Endometrial microvascular endothelial cells (primary cell): ENCODE results near the gene HSP90AA1. TPM values are rescaled to one million over a fixed set of nuclear protein-coding genes. Genes with fewer than 3 reads are reported as not detected.

Experiments used
- in situ Hi-C: cut with HindIII; loops from 2 replicates; pipeline ENCODE4 v1.10.0; 2017; ENCODE audit warnings: low sequenced_read_pairs, low pct_unique_long_range_greater_than_20kb; ENCODE audit errors: inconsistent ontology term
- total RNA-seq: library from RNA; depleted of rRNA; stranded (reverse); fragments of >200 nt; gene quantifications from one replicate; pipeline ENCODE4 v1.2.3, GENCODE V29; 2015; ENCODE audit errors: inconsistent ontology term

HSP90AA1 gene
- total RNA-seq, 1 donor from 2014 or later: 1,533 TPM

DNA sequence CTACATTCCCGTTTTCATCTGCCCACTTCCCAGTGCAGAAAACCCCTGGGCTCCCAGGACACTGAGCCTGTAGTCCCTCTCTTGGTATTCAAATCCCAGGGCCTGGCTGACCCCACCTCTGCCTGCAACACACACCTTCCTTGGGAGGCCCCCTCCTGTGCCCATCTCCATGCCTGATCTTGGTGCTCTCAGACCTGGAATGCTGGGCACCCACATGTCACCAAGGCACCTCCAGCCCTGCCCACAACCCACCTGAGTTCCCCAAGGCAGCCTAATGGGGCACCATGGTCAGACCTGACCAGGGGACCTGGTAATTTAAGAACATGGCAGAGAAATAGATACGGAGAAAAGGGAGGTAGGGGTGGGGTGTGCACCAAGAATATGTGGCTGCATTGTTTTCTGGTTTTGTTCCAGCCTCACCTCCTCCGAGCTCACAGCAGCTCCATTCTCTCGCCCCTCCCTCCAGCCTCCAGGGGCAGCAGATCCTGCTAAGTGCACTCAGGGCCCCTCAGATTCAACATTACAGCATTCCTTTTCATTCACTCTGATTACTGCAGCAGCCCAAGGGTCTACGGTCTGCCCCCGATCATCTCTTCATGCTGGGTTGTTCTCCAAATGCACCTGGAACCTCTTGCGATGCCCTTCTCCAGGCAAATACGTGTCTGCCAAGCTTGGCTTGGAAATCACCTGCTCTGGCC is 9.2 kb upstream of the HSP90AA1 start:
- in situ Hi-C loops: loop anchor here (10.0 to 25.0 kb wide), 2 partner anchors 121 to 216 kb away; partner anchors contain the start of genes MOK and ZNF839

DNA sequence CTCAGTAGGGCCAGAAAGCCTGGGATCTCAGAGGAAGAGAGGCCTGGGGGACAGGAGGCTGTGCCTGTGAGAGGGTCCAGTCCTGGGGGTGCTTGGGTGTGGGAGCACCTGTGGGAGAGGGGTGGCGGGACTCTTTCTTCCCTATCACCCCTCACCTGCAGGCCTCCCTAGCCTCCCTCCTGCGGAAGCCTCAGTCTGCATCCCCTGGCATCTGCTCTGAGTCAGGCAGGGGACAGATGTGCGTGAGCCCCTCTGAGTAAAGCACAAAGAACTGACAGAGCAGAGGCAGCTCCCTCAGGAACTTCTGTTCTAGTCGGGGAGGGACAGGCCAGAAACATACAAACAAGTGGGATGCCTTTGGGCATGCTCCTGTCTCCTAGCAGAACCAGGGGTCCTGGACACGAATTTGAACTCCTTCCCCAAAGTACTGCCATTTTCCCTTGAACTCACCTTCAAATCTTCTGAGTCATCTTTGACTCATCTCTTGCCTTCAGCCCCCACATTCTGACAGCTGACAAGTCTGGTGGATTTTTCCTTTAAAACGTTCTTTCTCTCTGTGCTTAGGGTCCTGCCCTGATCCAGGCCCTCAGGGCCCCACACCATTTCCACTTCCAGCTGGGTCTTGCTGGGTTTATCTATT is 8.5 kb upstream of the HSP90AA1 start:
- in situ Hi-C loops: loop anchor here (10.0 to 25.0 kb wide), 2 partner anchors 121 to 217 kb away; partner anchors contain the start of genes MOK and ZNF839

DNA sequence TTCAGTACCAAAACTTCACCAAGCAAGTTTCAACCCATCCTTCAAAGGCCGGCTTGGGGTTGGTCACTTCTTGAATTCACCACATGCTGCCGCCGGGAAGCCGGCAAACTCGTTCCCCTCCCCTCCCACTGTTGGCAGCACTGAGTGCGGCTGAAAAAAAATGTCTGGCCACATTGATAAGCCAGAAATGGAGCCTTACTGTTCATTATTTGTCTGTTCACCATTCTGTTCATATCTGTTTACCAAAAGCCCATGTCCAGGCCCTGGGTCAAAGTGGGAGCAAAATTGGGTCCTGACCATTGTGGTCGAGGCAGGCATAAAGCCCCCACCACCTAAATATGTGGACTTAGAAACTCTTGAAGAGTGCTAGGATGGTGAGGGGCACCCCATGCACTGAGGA is 7.3 kb upstream of the HSP90AA1 start:
- in situ Hi-C loops: loop anchor here (10.0 to 25.0 kb wide), 2 partner anchors 119 to 218 kb away; partner anchors contain the start of genes MOK and ZNF839

DNA sequence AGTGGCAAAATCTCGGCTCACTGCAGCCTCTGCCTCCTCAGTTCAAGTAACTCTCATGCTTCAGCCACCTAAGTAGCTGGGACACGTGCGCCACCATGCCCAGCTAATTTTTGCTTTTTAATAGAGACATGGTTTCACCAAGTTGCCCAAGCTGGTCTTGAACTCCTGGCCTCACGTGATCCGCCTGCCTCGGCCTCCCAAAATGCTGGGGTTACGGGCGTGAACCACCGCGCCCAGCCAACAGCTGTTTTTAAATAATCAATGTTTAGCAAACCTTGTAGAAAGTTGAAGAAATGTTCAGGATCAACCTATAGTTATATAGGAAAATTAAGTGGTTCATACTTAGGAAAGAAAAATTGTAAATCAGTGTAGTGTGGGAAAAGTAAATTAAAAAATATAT is 6.0 kb upstream of the HSP90AA1 start:
- in situ Hi-C loops: loop anchor here (10.0 to 25.0 kb wide), 2 partner anchors 118 to 219 kb away; partner anchors contain the start of genes MOK and ZNF839

DNA sequence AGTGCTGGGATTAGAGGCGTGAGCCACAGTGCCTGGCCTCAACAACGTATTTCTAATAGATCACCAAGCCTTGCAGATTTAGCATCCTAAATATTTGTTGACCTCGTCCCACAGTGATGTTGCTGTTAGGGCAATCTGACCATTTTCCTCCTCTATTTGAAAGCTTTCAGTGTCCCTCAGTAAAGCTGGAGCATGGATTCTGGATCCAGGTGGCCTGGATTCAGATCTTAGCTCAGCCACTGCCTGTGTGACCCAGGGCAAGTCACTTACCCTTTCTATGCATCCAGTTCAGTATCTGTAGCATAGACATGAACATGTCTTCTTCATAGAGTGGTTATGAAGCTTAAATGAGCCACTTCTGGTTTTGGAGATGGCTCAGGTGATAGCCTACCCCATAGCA is 3.9 kb upstream of the HSP90AA1 start:
- in situ Hi-C loops: loop anchor here (10.0 to 25.0 kb wide), 2 partner anchors 116 to 222 kb away; partner anchors contain the start of genes MOK and ZNF839

DNA sequence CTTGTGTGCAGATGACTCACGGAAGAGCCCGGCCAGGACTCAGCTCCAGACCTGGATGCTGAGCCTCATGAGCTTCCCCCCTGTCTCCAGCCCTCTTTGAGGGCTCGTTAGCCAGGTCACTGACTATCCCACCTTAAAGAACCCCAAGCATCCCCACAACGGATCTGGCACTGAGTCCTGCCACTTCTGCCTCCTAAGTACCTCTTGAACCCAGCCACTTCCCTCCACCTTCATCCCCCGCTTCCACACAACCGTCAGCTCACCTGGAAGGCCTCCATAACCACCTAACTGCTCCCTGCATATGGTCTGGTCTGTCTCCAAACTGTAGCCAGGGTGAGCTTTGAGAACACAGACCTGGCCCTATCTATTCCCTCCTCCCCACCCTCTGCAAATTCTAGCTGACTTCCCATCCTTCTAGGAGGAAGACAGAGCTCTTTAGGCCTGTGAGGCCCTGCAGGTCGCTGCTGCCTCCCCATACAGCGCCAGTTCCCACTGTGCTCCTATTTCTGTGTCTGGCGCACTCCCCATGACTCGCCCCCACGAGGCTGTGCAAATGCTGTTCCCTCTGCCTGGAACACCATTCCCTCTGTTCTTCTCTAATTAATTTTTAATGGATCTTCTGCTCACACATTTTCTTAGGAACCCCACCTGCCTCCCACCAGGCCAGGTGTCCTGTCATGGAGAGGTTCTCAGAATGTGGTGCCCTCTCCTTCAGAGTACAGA is 2.9 kb upstream of the HSP90AA1 start:
- in situ Hi-C loops: loop anchor here (10.0 to 25.0 kb wide), 2 partner anchors 115 to 223 kb away; partner anchors contain the start of genes MOK and ZNF839

DNA sequence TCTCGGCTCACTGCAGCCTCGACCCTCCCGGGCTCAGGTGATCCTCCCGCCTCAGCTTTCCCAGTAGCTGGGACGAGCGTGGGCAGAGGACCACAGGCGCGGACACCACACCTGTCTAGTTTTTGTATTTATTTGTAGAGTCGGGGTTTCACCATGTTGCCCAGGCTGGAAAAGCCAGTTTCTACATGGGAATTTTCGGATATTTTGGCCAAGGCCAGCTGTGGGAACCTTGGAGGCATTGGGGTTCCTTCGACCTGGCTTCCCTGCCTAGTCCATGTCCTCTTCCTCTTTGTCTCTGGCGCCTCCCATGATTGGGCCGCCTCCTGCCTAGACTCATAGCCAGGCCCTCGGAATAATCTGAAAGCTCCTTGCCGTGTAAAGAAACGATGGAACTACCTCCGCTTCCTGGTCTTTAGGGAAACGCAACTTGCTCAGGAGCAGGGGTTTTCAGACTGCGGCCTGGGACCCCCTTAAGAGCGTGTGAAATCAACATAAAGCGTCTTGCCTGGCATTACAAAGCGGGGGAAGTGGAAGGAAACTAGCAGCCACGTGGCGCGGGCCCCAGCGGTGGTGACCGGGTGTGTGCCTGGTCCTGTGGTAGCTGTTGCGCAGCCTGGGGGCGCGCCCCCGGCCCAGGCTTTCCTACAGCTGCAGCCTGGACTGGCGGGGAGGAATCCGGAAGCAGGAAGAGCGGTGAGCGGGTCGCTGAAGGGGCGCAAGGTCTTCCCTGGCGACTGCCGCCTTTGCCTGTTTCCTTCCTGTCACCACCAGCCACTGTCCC is 1.4 kb upstream of the HSP90AA1 start:
- in situ Hi-C loops: loop anchor here (25.0 kb wide), 1 partner anchor 224 kb away; the partner anchor contains the start of genes MOK and ZNF839

DNA sequence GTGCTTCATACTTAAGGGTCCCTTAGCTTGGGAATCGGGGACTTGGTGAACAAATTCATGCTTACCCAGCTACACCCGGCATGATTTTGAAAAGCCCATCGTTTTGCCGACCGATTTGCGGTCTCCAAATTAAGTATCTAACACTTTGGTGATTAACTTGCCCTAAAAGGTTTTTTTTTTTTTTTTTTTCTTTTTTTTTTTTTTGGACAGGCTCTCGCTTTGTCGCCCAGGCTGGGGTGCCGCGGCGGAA is 843 bp upstream of the HSP90AA1 start:
- in situ Hi-C loops: loop anchor here (25.0 kb wide), 1 partner anchor 225 kb away; the partner anchor contains the start of genes MOK and ZNF839

DNA sequence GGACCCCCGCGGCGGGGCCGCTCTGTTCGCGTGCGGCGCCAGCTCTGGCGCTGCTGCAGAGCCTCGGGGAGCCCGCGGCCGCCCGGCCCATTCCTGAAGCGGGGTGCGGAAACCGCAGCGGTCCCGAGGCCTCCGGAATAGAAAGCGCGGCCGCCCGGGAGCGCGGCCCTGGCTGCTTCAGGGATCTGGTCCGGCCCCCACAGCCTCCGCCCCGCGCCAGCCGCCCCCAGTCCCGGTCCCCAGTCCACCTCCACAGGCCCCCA is 204 bp downstream of the HSP90AA1 start:
- in situ Hi-C loops: loop anchor here (25.0 kb wide), 1 partner anchor 226 kb away; the partner anchor contains the start of genes MOK and ZNF839

DNA sequence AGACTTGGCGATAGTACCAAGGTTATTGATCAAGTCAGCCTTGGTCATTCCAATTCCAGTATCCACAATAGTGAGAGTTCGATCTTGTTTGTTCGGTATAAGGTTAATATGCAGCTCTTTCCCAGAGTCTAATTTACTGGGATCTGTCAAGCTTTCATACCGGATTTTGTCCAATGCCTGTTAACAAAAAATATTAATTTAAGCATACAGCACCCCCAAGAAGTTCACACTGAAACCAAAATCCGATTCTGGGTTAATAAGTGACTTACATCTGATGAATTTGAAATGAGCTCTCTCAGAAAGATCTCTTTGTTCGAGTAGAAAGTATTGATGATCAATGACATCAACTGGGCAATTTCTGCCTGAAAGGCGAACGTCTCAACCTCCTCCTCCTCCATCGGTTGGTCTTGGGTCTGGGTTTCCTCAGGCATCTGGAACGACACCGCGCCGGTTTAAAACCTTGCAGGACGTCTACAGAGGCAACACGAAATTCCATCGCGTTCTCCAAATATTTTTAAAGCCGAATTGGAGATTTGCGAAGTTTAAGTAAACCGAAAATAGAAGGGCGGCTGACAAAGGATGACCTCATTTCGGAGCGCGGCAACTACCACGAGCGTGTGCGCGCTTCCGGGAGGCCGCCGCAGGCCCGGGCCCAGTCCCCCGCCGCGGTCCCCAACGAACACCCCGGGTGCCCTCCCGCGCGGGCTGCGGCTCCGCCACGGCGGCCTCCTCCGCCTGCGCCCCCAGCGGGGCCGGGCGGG is 716 bp downstream of the HSP90AA1 start:
- in situ Hi-C loops: loop anchor here (25.0 kb wide), 1 partner anchor 226 kb away; the partner anchor contains the start of genes MOK and ZNF839

DNA sequence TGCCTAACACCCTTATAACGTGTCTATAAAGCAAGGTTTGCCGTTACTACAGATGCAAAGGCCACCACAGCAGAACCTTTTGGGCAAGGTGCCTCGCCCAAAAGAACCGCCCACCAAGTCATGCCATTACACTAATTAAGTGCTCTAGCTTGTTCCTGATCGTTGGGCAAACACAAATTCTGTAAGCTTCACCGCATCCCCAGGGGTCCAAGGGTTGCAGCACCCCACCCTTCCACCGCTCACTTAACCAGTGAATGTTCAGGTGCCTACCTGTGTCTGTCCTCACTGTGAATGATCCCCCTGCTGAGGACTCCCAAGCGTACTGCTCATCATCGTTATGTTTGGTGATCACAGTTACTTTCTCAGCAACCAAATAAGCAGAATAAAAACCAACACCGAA is 1.4 kb downstream of the HSP90AA1 start:
- in situ Hi-C loops: loop anchor here (25.0 kb wide), 1 partner anchor 227 kb away; the partner anchor contains the start of genes MOK and ZNF839

DNA sequence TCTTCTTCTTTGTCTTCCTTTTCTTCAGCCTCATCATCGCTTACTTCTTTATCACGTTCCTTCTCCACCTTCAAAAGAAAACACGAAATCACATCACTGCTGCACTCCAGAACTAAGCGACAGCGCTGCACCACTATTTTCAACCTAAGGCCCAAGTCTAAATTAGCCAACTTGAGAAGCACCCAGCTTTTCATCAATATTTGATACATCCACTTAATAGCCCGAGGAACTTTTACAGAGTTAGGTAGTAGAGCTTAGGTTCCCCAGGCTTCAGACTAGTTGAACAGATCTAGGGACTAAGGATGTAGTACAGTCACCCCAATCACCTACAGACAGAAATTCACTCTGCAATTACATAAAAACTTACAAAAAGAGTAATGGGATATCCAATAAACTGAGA is 1.9 kb downstream of the HSP90AA1 start:
- in situ Hi-C loops: loop anchor here (25.0 kb wide), 1 partner anchor 227 kb away; the partner anchor contains the start of genes MOK and ZNF839

DNA sequence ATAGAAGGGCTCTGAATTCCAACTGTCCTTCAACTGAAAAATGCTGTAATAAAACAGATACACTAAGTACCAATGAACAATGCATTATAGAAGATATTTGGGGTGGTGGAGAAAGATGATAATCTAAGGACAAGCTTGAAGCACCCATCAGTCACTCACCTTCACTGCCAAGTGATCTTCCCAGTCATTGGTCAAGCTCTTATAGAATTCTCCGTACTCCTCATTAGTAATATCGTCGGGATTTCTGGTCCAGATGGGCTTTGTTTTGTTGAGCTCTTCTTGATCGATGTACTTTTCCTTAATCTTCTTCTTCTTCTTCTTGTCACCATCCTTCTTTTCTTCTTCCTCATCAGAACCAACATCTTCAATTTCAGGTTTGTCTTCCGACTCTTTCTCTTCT is 2.3 kb downstream of the HSP90AA1 start:
- in situ Hi-C loops: loop anchor here (25.0 kb wide), 1 partner anchor 228 kb away; the partner anchor contains the start of genes MOK and ZNF839

DNA sequence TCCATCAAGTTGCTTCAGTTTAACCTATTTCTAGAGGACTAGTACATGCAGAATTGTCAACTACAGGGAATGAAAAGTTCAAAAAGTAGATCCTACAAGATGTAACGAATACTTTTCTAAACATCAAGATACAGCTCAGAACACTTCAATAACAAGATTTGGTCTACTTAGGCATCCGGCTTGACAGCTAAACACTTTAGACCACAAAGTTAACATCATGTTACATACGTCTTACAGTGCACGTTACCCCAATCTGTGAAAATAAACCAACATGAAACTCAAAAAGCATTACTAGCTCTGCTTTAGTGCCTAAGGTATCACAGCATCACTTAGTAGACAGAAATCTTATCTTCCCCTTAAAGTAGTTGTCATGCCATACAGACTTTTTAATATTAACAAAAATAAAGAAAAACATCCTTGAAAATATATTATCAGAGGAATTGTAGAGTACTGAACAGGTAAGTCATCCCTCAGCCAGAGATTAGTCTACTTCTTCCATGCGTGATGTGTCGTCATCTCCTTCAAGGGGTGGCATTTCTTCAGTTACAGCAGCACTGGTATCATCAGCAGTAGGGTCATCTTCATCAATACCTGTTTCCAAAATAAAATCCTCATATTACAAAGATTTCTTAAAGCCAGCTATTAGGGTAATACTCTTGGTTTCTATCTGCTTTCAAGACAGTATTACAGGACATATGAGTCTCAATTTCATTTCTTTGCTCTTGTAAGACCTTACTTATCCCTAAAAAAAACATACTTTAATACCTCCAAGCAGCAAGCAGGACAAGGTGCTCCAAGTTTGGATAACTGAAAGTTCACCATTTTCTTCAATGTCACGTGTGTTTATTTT is 5.4 kb downstream of the HSP90AA1 start:
- in situ Hi-C loops: loop anchor here (25.0 kb wide), 1 partner anchor 231 kb away; the partner anchor contains the start of genes MOK and ZNF839

DNA sequence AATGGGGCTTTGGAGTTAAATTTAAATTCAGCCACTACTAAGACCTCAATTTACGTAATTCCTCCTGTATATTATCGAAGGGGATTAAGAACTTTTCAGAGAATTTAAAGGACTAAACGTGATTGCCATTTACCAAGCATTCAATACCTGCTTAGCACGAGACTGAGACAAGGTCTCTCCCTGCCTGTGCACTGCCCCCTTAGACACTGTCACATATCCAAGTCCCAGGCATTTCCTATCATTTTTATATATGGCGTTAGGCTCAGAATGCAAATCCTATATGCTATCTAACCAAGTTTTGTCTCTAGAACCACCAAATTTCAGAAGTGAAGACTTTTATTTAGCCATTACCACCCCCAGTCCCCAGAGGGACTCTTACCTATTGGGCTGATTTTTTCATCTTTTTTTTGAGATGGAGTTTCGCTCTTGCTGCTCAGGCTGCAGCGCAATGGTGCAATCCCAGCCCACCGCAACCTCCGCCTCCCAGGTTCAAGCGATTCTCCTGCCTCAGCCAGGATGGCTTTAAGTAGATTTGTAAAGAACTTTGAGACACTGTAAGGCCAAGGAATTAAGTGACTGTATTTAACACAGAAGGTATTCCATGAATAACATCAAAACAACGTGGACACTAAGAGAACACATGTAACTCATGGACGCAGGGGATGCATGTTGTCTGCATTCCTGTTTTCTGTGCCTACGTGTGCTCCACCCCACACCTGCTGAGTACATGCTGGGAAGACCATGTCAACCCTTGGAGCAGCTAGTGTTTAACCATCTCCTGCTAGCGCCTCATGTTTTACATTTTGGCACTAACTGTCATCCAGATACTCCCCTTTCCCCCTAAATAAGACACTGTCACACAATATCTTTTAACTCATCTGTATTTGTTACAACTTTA is 6.4 kb downstream of the HSP90AA1 start:
- in situ Hi-C loops: loop anchor here (25.0 kb wide), 1 partner anchor 232 kb away; the partner anchor contains the start of genes MOK and ZNF839

DNA sequence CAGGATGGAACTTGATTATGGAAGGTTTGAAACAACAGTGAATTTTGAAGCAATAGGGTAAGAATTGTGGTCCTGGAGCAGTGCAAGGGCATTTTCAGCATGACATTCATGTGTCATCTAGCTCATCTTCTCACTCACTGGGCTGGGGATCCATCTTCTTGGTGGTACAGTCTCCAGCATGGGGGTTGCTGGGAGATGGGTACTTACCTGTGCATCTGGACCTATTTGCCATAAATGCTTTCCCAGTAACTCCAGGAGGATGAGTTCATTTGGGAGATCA is 7.2 kb downstream of the HSP90AA1 start:
- in situ Hi-C loops: loop anchor here (25.0 kb wide), 1 partner anchor 233 kb away; the partner anchor contains the start of genes MOK and ZNF839
